K562 (cell line): ENCODE measurements around the gene PCDHGB7. TPM values are rescaled to one million over a fixed set of nuclear protein-coding genes. Genes with fewer than 3 reads are reported as not detected.

Source experiments
- DACH1 ChIP-seq: fragments of 450-650 bp; IDR thresholded peaks from 2 replicates; pipeline ENCODE4 v1.6.1; 2018; ENCODE audit not compliant: partially characterized antibody
- ZNF217 ChIP-seq: sonication (generic); formaldehyde crosslinking; IDR thresholded peaks from 2 replicates; pipeline ENCODE4 v1.8.0; 2022; ENCODE audit warnings: mild to moderate bottlenecking, missing genetic modification reagents
- polyA plus RNA-seq, 8 experiments: library from polyadenylated mRNA; depleted of rRNA in 4 of 8; stranded (reverse) in 5 of 8; unstranded in 3 of 8; fragments of >200 nt; fragmentation: Nextera tagmentation in 2 of 8; fragmentation: Illumina TruSeq in 1 of 8; extraction: Ambion mirVana in 2 of 8; extraction: Trizol in 1 of 8; gene quantifications; 2 replicates each; pipeline versions ENCODE4 v1.2.1 to v1.2.3, GENCODE V29; 2011 to 2014; ENCODE audit warnings: inconsistent platforms in 1 of 8, missing spikeins in 1 of 8
- total RNA-seq, 7 experiments: library from RNA; depleted of rRNA in 6 of 7; stranded (reverse); fragments of >200 nt in 6 of 7; fragmentation: Illumina TruSeq in 2 of 7; extraction: Trizol in 2 of 7; gene quantifications; 2 replicates each; pipeline versions ENCODE4 v1.2.1 to v1.2.3, GENCODE V29; 2011 to 2021; ENCODE audit warnings: low replicate concordance in 1 of 7
- TF ChIP-seq, protein P1 (sequence below), 3 experiments: fragments of 200-800 bp in 1 of 3; fragments of 250-450 bp in 1 of 3; fragments of 450-650 bp in 1 of 3; sonication (Bioruptor Pico) in 1 of 3; sonication (Bioruptor generic) in 1 of 3; formaldehyde crosslinking in 1 of 3; IDR thresholded peaks; 2 replicates each; pipeline versions ENCODE4 v1.6.1 to v1.8.0; 2016 to 2022; ENCODE audit warnings: mild to moderate bottlenecking in 2 of 3, missing genetic modification characterization in 2 of 3, missing compliant biosample characterization in 1 of 3, moderate library complexity in 1 of 3
- TF ChIP-seq, protein P2 (sequence below): sonication (generic); formaldehyde crosslinking; IDR thresholded peaks from 2 replicates; pipeline ENCODE4 v1.8.0; 2022; ENCODE audit warnings: missing genetic modification reagents, mild to moderate bottlenecking, moderate library complexity, borderline replicate concordance
- TF ChIP-seq, protein P3 (sequence below): IDR thresholded peaks from 2 replicates; pipeline ENCODE4 v1.6.1; 2011; ENCODE audit warnings: borderline replicate concordance, low read depth, mild to moderate bottlenecking, moderate library complexity, low read length; ENCODE audit not compliant: insufficient read depth, poor library complexity, severe bottlenecking

Gene PCDHGB7
- total and polyA plus RNA-seq, 9 of the 15 experiments (the other 6 are each of a cell fraction or from before 2014, with no cell fraction given): 0.09 TPM; not detected in 8

DNA sequence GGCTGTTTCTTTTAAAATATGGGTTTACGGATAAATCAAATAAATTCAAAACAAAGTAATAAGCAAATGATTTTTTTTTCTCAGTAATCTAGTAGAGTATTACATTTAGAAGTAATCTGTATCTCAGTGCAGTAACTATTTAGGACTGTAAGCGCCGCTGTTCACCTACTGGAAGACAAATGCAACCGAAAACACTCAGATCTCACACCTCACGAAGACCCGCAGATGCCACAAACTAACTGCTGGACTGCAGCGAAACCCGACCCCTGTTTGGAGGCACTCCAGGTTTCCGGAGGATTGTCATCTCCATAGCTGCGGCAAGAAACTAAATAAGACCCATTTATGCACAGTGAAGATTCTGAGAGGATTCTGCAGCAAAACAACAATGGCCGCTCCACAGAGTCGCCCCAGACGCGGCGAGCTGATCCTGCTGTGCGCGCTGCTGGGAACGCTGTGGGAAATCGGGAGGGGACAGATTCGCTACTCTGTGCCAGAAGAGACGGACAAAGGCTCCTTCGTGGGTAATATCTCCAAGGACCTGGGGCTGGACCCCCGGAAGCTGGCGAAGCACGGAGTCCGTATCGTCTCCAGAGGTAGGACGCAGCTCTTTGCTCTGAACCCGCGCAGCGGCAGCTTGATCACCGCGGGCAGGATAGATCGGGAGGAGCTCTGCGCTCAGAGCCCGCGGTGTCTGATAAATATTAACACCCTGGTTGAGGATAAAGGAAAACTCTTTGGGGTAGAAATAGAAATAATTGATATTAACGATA is 24.9 kb upstream of the PCDHGB7 start, which contains the start of gene PCDHGA8 (continued):
- TF ChIP-seq, protein P1, sequence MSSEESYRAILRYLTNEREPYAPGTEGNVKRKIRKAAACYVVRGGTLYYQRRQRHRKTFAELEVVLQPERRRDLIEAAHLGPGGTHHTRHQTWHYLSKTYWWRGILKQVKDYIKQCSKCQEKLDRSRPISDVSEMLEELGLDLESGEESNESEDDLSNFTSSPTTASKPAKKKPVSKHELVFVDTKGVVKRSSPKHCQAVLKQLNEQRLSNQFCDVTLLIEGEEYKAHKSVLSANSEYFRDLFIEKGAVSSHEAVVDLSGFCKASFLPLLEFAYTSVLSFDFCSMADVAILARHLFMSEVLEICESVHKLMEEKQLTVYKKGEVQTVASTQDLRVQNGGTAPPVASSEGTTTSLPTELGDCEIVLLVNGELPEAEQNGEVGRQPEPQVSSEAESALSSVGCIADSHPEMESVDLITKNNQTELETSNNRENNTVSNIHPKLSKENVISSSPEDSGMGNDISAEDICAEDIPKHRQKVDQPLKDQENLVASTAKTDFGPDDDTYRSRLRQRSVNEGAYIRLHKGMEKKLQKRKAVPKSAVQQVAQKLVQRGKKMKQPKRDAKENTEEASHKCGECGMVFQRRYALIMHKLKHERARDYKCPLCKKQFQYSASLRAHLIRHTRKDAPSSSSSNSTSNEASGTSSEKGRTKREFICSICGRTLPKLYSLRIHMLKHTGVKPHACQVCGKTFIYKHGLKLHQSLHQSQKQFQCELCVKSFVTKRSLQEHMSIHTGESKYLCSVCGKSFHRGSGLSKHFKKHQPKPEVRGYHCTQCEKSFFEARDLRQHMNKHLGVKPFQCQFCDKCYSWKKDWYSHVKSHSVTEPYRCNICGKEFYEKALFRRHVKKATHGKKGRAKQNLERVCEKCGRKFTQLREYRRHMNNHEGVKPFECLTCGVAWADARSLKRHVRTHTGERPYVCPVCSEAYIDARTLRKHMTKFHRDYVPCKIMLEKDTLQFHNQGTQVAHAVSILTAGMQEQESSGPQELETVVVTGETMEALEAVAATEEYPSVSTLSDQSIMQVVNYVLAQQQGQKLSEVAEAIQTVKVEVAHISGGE (CRISPR knock-in tag; IDR thresholded peaks at IDR 0.05): no peak
- no peak for TF ChIP-seq ZNF217 (CRISPR knock-in tag)
- TF ChIP-seq DACH1: no peak
- TF ChIP-seq, protein P2, sequence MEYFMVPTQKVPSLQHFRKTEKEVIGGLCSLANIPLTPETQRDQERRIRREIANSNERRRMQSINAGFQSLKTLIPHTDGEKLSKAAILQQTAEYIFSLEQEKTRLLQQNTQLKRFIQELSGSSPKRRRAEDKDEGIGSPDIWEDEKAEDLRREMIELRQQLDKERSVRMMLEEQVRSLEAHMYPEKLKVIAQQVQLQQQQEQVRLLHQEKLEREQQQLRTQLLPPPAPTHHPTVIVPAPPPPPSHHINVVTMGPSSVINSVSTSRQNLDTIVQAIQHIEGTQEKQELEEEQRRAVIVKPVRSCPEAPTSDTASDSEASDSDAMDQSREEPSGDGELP: no peak
- TF ChIP-seq, protein P3, sequence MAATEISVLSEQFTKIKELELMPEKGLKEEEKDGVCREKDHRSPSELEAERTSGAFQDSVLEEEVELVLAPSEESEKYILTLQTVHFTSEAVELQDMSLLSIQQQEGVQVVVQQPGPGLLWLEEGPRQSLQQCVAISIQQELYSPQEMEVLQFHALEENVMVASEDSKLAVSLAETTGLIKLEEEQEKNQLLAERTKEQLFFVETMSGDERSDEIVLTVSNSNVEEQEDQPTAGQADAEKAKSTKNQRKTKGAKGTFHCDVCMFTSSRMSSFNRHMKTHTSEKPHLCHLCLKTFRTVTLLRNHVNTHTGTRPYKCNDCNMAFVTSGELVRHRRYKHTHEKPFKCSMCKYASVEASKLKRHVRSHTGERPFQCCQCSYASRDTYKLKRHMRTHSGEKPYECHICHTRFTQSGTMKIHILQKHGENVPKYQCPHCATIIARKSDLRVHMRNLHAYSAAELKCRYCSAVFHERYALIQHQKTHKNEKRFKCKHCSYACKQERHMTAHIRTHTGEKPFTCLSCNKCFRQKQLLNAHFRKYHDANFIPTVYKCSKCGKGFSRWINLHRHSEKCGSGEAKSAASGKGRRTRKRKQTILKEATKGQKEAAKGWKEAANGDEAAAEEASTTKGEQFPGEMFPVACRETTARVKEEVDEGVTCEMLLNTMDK: no peak
